Measurements from ENCODE around the gene ARMH1.

DNA sequence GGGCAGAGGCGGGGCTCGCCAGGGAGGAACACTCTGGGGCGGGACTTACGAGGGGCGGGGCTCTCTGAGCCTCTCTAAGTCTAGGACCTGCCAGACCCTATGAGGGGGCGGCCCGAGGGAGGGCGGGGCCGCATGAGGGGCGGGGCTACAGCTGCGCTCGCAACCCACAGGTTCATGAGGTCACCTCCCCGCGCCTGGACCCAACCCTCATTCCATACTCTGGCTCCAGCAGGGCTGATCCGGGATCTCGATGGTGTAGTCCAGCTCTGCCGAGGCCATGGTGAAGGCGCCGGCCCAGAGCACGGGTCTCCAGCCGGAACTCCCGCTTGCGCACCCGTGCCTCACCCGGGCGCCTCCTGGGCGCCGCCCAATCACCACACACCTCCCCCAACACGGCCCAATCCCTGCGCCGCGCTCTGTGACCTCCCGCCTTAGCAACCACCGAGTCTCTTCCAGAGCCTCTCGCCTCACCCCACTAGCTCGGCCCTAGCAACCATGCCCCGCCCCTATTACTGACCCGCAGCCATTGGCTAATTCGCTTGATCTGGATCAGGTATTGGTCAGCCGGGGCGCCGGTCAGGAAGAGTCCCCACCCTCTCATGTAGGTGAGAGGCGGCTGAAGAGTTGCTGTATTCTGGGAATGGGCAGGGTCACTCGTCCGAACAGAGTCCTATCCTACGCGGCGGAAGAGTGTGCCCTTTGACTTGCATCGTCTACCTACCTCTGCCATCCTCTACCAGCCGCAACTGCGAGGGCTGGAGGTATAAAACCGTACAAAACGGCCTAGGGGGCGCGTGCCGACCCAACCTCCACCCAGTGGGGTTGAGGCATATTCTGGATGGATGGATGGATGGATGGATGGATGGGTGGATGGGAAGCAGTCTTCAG, at the start of gene ARMH1, which contains the start of gene TMEM53:
- TF ChIP-seq EZH2phosphoT487 (IDR thresholded peaks at IDR 0.05; ENCODE audit: low read length) (no peak), EZH2 (optimal IDR thresholded peaks at IDR 0.05; ENCODE audit: low read depth, low read length) (no peak)
- TF ChIP-seq, protein P1, sequence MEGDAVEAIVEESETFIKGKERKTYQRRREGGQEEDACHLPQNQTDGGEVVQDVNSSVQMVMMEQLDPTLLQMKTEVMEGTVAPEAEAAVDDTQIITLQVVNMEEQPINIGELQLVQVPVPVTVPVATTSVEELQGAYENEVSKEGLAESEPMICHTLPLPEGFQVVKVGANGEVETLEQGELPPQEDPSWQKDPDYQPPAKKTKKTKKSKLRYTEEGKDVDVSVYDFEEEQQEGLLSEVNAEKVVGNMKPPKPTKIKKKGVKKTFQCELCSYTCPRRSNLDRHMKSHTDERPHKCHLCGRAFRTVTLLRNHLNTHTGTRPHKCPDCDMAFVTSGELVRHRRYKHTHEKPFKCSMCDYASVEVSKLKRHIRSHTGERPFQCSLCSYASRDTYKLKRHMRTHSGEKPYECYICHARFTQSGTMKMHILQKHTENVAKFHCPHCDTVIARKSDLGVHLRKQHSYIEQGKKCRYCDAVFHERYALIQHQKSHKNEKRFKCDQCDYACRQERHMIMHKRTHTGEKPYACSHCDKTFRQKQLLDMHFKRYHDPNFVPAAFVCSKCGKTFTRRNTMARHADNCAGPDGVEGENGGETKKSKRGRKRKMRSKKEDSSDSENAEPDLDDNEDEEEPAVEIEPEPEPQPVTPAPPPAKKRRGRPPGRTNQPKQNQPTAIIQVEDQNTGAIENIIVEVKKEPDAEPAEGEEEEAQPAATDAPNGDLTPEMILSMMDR (IDR thresholded peaks at IDR 0.05; ENCODE audit: low read length), result no peak
